NCI-H2196 (cell line): ENCODE data around the gene UPK3BL1.
"Not testable (repeated sequence)": the region's sequence is repeated elsewhere in the genome, so short reads cannot be mapped to it uniquely, and the experiment has no call there.

Experiments used
- DNase-seq: peaks from one replicate; lab custom pipeline; 2025; ENCODE audit not compliant: unreplicated experiment; lab: John Stamatoyannopoulos, UW

The UPK3BL1 gene

GRCh38 chr7:102589857-102590256 is 52.7 kb downstream of the UPK3BL1 start:
- not testable (repeated sequence) for DNase-seq
